Ascending aorta (tissue), 2 donors: ENCODE data around the gene SLC19A1. TPM values are rescaled to one million over a fixed set of nuclear protein-coding genes. Genes with fewer than 3 reads are reported as not detected.
"Not testable (repeated sequence)": the region's sequence is repeated elsewhere in the genome, so short reads cannot be mapped to it uniquely, and the experiment has no call there.

ENCODE experiments used
- DNase-seq, 2 donors: peaks; one replicate each; pipeline ENCODE4 v3.0.0-alpha.2; 2019; ENCODE audit warnings: low spot score in 2 of 2
- H3K27ac ChIP-seq, 2 donors: fragments of 200-600 bp; sonication (generic); one replicate each; pipeline ENCODE4 v1.5.1; 2016 to 2017; ENCODE audit warnings: mild to moderate bottlenecking in 1 of 2
- H3K27me3 ChIP-seq: fragments of 200-600 bp; sonication (generic); one replicate; pipeline ENCODE4 v1.5.1; 2017
- H3K36me3 ChIP-seq, 2 donors: fragments of 200-600 bp; sonication (generic); one replicate each; pipeline ENCODE4 v1.5.1; 2016
- H3K4me1 ChIP-seq, 2 donors: fragments of 200-600 bp; sonication (generic); one replicate each; pipeline ENCODE4 v1.5.1; 2016 to 2017; ENCODE audit warnings: mild to moderate bottlenecking in 1 of 2
- H3K4me3 ChIP-seq, 2 donors: fragments of 200-600 bp; sonication (generic); one replicate each; pipeline ENCODE4 v1.5.1; 2016 to 2017; ENCODE audit warnings: mild to moderate bottlenecking in 1 of 2
- H3K9me3 ChIP-seq, 2 donors: fragments of 200-600 bp; sonication (generic); one replicate each; pipeline ENCODE4 v1.5.1; 2016
- intact Hi-C: fragments of 100-400 bp; cut with DNase I; formaldehyde crosslinking; loops from one replicate; pipeline ENCODE4 v1.15.1; 2023
- total RNA-seq: library from RNA; depleted of rRNA; stranded (reverse); fragments of >200 nt; gene quantifications from one replicate; pipeline ENCODE4 v1.1.0, GENCODE V29; 2016
- TF ChIP-seq, protein P1 (sequence below), 3 experiments: fragments of 200-600 bp in 2 of 3; fragments of 450-650 bp in 1 of 3; sonication (generic) in 2 of 3; IDR thresholded peaks; one replicate each; pipeline ENCODE4 v1.5.1; 2016 to 2019; ENCODE audit warnings: antibody characterized with exemption in 3 of 3, mild to moderate bottlenecking in 1 of 3, moderate library complexity in 1 of 3

Gene SLC19A1
- total RNA-seq, 1 donor from 2014 or later: 8.4 TPM

DNA sequence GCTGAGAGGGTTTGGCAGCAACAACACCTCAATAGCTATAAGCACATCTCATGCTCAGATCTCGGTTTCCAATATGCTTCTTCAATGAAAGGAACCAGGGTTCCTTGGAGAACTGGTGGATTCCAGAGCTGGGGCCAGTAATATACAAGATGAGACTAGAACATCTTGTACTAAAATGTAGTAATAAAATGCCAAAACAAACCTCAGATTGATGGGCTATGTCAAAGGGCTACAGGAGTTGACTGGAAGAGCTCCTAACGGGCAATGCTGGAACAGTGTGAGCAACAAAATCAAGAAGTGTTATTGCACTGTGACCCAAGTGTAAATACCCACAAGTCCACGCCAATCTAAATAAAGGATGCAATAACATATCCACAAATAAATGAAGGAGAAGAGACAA is 26.1 kb upstream of the SLC19A1 start:
- no peak overlapping the region for H3K4me3 ChIP-seq
- intact Hi-C loops: no loop called here
- DNase-seq: no peak
- H3K36me3 ChIP-seq: no peaks in the 10 kb centered on the region
- H3K9me3 ChIP-seq: peaks cover 0 to 3% of the 10 kb centered on the region in 2 donors
- no peak overlapping the region for H3K27ac ChIP-seq
- H3K27me3 ChIP-seq: no peaks in the 10 kb centered on the region
- TF ChIP-seq, protein P1, sequence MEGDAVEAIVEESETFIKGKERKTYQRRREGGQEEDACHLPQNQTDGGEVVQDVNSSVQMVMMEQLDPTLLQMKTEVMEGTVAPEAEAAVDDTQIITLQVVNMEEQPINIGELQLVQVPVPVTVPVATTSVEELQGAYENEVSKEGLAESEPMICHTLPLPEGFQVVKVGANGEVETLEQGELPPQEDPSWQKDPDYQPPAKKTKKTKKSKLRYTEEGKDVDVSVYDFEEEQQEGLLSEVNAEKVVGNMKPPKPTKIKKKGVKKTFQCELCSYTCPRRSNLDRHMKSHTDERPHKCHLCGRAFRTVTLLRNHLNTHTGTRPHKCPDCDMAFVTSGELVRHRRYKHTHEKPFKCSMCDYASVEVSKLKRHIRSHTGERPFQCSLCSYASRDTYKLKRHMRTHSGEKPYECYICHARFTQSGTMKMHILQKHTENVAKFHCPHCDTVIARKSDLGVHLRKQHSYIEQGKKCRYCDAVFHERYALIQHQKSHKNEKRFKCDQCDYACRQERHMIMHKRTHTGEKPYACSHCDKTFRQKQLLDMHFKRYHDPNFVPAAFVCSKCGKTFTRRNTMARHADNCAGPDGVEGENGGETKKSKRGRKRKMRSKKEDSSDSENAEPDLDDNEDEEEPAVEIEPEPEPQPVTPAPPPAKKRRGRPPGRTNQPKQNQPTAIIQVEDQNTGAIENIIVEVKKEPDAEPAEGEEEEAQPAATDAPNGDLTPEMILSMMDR (IDR thresholded peaks at IDR 0.05): no peak
- no peaks in the 10 kb centered on the region for H3K4me1 ChIP-seq

DNA sequence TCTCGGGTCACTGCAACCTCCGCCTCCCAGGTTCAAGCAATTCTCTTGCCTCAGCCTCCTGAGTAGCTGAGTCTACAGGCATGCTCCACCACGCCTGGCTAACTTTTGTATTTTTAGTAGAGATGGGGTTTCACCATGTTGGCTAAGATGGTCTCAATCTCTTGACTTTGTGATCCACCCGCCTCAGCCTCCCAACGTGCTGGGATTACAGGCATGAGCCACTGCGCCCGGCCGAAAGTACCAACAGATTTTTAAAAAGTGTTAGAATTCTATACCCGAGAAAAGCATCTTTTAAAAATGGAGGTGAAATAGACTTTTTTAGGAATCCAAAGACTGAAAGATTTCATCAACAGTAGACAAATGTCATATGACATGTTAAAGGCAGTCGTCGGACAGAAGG is 21.9 kb upstream of the SLC19A1 start:
- H3K4me3 ChIP-seq, H3K27me3 ChIP-seq, H3K9me3 ChIP-seq, DNase-seq, H3K4me1 ChIP-seq, H3K36me3 ChIP-seq, H3K27ac ChIP-seq, intact Hi-C loops: not testable (repeated sequence)

- Histone ChIP-seq H3K27me3 (no peaks in the 10 kb centered on the region), H3K36me3 (no peaks in the 10 kb centered on the region), H3K4me3 (no peak overlapping the region), H3K4me1 (no peaks in the 10 kb centered on the region), H3K9me3 (peaks cover 0 to 3% of the 10 kb centered on the region in 2 donors), H3K27ac (no peak overlapping the region)
- TF ChIP-seq, protein P1 (IDR thresholded peaks at IDR 0.05): no peak
- intact Hi-C loops: no loop called here
- DNase-seq: no peak
Observed at GRCh38 chr21:45562965-45563364, 20.7 kb upstream of the SLC19A1 start.

GRCh38 chr21:45562402-45562801 is 20.2 kb upstream of the SLC19A1 start:
- Histone ChIP-seq H3K36me3 (no peaks in the 10 kb centered on the region), H3K4me3 (no peak overlapping the region), H3K27ac (no peak overlapping the region), H3K4me1 (no peaks in the 10 kb centered on the region), H3K27me3 (no peaks in the 10 kb centered on the region), H3K9me3 (peaks cover 0 to 3% of the 10 kb centered on the region in 2 donors)
- peak in 1 of 2 donors; percentile 31 for DNase-seq
- intact Hi-C loops: no loop called here
- TF ChIP-seq, protein P1 (IDR thresholded peaks at IDR 0.05): no peak

GRCh38 chr21:45561241-45561640 is 19.0 kb upstream of the SLC19A1 start:
- H3K4me3 ChIP-seq, H3K9me3 ChIP-seq, H3K36me3 ChIP-seq, H3K27me3 ChIP-seq, intact Hi-C loops, H3K27ac ChIP-seq, DNase-seq, H3K4me1 ChIP-seq: not testable (repeated sequence)

DNA sequence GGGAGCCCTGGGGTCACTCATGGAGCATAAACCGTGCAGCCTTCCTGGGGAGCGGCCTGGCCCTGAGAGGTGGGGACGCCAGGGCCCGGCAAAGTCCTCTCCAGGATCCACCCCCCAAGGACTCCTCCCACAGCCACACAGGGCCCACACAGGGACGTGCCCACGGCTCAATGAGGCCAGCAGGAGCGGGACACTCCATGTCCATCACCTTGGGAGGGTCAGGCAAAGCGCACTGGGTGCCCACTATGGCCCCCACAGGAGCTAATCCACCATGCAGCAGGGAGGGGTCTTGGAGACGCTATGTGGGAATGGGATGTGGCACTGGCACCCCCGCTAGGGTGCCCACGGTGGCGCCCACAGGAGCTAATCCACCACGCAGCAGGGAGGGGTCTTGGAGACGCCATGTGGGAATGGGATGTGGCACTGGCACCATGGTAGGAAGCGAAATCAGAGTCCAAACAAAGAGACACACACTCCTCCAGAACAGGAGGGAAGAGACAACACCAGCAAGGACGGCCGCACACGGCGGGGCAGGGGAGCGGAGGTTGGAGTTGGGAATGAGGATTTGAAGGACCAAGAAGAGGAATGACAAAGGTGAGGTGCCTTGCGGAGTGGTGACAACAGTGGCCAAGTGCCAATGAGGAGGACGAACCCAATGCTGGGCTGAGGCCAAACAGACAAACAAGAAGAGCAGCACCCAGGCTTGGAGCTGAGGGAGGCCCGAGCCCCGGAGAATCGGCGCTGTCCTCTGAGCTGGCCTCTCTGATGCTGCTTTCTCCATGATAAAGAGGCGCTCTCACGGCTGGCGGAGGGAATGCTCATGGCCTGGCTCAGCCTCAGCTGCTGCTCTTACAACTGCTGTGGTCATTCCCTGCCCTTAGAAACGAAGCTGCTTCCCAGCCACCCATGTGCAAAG is 18.1 kb upstream of the SLC19A1 start:
- intact Hi-C loops: no loop called here
- H3K9me3 ChIP-seq: peaks cover 0 to 3% of the 10 kb centered on the region in 2 donors
- DNase-seq: peak in 1 of 2 donors; percentile 50
- no peaks in the 10 kb centered on the region for H3K27me3 ChIP-seq
- no peak overlapping the region for H3K27ac ChIP-seq
- H3K4me1 ChIP-seq: no peaks in the 10 kb centered on the region
- H3K4me3 ChIP-seq: no peak overlapping the region
- TF ChIP-seq, protein P1 (IDR thresholded peaks at IDR 0.05): no peak
- no peaks in the 10 kb centered on the region for H3K36me3 ChIP-seq
